GM18870 (cell line): ENCODE measurements around the gene LMTK3.

ENCODE experiments used
- ATAC-seq: cut with Tn5 transposase; IDR thresholded peaks from one replicate; pipeline ENCODE4 v1.9.1; 2021; ENCODE audit warnings: moderate library complexity; ENCODE audit not compliant: unreplicated experiment

LMTK3 gene, protein sequence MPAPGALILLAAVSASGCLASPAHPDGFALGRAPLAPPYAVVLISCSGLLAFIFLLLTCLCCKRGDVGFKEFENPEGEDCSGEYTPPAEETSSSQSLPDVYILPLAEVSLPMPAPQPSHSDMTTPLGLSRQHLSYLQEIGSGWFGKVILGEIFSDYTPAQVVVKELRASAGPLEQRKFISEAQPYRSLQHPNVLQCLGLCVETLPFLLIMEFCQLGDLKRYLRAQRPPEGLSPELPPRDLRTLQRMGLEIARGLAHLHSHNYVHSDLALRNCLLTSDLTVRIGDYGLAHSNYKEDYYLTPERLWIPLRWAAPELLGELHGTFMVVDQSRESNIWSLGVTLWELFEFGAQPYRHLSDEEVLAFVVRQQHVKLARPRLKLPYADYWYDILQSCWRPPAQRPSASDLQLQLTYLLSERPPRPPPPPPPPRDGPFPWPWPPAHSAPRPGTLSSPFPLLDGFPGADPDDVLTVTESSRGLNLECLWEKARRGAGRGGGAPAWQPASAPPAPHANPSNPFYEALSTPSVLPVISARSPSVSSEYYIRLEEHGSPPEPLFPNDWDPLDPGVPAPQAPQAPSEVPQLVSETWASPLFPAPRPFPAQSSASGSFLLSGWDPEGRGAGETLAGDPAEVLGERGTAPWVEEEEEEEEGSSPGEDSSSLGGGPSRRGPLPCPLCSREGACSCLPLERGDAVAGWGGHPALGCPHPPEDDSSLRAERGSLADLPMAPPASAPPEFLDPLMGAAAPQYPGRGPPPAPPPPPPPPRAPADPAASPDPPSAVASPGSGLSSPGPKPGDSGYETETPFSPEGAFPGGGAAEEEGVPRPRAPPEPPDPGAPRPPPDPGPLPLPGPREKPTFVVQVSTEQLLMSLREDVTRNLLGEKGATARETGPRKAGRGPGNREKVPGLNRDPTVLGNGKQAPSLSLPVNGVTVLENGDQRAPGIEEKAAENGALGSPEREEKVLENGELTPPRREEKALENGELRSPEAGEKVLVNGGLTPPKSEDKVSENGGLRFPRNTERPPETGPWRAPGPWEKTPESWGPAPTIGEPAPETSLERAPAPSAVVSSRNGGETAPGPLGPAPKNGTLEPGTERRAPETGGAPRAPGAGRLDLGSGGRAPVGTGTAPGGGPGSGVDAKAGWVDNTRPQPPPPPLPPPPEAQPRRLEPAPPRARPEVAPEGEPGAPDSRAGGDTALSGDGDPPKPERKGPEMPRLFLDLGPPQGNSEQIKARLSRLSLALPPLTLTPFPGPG (N-terminal part only)

DNA sequence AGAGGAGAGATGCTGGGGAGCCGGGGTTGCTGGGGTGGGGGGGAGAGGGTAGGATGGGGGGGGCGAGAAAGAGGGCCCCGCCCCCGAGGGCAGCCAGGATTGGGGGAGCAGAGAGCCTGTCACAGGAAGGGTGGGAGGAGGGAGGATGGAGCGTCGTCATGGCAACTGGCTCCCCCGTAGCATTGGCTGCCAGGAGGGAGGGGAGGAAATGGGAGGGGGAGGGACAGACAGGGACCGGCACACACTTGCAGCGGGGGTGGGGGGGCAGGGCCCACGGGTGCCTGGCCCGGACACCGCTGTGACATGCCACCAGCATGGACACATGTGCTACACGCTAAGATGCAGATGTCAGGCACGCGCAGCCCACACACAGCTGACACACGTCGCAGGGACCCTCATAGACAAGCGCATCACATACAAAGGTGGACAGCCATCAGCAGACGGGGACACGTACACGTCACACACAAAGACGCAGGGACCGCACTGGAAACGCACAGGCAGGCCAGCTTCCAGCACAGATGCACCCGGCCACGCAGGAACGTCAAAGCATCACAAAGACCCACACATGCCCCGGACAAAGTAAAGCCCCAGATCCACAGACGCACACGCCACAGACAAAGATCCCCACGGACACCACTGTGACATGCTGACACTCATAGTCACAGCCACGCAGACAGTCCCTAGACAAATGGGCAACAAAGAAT lies at the start of gene LMTK3:
LMTK3 (minus strand) TSS at position 36 of the 704 bp plus-strand sequence. CDS start 259 bp downstream, outside the sequence.
- no peak for ATAC-seq

DNA sequence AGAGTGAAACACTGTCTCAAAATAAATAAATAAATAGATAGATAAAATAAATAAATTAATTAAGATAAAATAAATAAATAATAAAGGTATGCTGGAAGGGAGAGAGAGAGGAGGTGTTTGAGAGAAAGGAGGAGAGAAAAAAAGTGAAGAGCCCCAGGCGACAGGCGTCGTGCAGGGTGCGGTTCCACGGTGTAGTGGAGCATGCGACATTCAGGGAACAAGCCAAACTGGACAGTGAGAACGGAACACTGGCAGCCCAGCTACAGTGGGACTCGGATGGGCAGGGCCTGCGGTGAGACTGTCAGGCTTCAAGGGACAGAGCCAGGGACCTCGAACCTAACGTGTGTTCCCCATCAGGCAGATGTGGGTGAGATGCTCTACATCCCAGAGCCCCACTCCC lies 49.8 kb upstream of the LMTK3 start:
- ATAC-seq: no peak

DNA sequence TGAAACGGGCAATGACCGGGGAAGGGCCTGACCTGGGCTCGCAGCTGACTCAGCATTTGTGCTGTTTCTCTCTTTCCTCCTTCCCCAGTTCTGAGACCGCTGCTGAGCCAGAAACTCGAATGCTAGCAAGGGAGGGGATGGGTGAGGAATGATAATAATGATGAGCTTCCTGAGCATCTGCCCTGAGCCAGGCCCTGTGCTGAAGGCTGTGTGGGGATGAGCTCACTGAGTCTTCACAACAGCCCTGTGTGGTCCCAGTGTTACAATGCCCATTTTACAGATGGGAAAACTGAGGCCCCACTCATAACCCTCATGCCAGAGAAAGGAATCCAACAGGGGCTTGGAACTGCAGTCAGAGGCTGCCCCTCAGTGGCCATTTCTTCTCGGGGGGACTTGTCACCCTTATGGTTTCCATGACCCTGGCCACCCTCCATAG lies 48.5 kb upstream of the LMTK3 start:
- no peak for ATAC-seq

DNA sequence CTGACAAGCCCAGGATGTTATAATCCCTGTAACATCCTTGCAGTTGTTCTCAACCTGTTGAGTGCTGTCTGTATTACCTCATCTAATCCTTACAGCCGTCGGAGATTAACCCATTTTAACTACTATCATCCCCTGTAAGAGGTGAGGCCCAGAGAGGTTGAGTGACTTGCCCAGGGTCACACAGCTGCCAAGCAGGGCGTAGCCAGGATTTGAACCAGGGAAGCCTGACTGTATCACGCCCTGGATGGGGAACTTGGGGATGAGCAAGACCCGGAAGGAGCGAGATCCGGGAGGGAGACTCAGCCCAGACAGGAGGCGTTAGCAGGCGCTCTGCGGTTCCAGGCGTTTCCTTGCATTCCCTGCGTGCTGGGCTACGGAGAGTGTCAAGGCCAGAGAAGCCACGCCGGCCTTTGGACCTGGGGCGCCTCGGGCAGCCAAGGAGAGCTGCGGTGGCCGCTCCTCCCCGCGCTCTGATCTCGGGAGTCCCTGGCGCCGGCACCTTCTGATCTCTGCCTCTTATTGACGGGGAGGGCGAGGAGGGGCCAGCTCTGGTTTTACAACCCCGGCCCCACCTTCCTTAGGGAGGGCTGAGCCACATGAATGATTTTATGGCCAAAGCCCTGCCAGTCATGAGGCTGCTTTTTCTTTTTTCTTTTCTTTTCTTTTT lies 46.5 kb upstream of the LMTK3 start:
- ATAC-seq: no peak

DNA sequence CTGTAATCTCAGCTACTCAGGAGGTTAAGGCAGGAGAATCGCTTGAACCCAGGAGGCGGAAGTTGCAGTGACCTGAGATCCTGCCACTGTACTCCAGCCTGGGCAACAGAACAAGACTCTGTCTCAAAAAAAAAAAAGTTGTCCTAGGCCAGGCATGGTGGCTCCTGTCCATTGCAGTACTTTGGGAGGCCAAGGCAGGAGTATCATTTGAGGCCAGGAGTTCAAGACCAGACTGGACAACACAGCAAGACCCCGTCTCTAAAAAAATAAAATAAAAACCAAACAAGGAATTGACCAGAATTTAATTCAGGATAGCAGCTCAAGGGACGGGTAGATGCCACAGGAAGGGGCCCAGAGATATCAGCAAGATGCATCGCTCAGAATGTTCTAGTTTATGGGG lies 45.2 kb upstream of the LMTK3 start:
- ATAC-seq: no peak

DNA sequence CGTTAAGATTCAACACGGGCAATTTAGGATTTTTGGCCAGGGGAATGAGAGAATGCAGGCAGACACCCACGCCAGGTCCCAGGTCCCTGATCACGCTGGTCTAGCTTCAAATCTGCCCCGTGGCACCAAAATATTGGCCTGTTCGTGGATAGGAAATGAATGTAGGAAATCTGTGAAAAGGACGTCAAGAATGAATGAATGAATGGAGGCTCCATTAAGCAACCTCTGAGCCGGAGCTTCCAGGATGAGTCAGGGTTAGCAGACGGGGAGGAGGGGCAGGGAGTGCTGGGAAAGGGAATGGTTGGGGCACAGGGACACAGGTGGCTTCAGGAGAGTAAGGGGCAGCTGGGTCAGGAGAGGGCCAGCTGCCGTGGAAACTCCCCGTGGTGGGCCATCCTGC lies 44.5 kb upstream of the LMTK3 start:
- ATAC-seq: no peak

DNA sequence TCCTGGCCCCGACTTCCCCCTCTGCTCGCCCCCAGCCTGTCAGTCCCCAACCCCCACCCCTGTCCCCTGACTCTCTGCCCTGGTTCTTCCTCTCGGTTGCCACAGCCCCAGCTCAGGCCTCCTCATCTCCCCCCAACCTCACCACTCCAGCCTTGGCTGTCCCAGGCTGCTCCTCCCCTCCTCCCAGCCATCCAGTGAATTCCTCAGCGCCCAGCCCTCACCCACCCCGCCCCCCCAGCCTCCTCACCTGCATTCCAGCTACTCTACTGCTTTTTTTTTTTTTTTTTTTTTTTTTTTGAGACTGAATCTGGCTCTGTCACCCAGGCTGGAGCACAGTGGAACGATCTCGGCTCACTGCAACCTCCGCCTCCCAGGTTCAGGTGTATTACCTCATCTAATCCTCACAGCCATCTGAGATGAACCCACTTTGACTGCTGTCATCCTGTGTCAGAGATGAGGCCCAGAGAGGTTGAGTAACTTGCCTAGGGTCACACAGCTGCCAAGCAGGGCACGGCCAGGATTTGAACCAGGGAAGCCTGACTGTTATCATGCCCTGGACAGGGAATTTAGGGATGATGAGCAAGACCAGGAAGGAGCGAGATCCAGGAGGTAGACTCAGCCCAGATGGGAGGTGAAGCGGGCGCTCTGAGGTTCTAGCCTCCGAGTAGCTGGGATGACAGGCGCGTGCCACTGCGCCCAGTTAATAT lies 42.9 kb upstream of the LMTK3 start:
- no peak for ATAC-seq

DNA sequence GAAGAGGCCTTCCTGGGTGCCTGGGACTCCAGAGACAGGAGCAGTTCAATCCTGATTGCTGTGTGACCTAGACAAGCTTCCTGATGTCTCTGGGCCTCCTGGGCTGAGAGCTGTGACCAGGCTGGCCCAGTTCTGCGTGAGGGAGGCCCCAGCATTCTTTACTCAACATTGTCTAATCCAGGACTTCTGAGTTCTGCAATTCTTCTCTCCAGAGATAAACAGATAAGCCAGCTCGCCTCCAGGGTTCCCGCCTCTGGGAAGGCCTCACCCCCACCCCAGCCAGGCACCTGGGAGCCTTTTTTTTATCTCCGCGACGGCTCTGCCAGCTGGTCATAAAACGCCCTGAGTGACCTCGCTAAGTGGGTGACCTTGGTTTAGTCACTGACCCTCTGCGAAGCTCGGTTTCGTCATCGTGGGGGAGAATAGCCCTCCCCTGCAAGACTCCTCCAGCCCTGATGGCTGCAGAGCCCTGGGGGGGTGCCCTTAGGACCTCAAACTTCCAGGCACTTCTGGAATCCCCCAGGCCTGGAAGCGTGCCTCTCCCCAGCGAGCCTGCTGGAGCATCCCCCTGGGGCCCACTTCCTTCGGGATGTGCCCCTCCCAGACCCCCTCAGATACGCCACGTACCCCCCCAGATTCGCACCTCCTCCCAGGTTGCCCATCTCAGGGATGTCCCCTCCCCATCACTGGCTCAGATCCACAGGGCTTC lies 42.2 kb upstream of the LMTK3 start:
- ATAC-seq: no peak

DNA sequence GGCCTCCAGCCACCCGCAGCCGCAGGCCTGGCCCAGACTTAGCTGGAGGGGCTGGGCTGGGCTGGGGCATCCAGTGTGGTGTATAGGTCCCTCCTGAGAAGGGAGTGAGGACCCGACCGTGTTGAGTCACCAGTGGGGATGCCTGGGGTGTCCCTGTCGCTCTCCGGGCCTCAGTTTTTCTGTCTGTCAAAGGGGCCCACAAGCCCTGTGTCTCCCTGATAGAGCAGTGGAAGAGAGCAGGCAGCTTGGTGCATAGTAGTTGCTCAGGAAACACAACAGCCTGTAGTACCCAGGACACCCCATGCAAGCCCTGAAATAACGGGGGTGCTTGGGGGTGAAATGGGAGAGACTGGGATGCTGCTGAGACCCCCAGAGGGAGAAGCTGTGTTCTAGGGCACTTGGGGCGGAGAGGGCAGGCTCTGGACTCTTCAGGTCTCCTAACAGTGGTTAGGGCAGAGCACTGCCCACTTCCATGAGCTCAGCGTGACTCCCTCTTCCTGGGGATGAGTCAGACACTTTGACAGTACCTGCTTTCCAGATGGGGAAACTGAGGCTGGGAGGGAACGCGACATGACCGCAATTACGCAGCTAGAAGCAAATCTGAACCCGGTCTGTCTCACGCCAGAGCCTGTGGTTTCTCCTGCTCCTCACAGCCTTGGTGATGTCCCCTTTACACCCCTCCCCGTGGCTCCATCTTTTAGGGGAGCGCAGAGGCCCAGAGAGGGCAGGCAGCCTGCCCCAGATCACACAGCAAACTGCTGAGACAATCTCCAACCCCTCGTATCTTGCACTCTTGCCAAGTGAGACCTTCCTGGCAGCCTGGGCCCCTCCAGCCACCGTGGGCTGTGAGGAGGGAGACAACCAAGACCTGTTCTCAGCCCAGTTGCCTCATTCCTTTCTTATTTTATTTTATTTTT lies 41.0 kb upstream of the LMTK3 start:
- no peak for ATAC-seq

DNA sequence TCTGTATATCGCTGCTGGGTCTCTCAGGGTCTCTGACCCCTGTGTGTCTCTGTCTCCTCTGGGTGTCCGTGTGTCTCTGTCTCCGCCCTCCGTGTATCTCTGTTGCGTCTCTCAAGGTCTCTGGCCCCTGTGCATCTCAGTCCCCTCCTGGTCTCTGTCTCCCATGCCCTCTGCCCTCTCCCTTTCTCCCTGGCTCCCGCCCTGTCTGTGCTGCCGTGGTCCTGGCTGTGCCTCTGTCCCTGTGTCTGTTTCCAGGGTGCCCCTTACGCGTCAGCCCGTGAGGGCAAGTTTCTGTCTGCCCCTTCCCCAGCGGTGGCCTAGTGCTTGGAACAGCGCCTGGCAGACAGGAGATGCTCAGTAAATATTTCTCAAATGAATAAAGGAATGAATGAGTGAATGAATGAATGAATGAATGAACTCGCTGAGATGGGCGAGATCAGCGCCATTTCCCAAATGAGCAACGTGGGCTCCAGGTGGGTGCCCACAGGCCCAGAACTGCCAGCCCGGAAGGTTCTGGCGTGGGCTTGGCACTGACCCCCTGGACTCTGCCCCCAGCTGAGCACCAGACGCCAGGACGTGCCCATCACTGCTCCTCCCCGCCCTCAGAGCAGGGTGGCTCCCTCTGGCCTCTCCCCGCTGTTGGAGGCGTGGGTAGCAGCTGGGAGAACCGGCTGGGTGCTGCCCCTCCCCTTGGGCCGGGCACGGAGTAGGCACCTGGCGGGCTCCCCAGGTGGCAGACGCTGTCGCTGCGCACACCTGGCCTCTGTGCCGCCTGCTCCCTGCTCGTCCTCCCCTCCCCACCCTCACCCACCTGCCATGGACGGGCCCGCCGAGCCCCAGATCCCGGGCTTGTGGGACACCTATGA lies 40.0 kb upstream of the LMTK3 start, which contains the start of gene SULT2B1:
SULT2B1 (plus strand) TSS at position 736 of the 866 bp plus-strand sequence; CDS start at position 817, 81 bp downstream.
- ATAC-seq: no peak

DNA sequence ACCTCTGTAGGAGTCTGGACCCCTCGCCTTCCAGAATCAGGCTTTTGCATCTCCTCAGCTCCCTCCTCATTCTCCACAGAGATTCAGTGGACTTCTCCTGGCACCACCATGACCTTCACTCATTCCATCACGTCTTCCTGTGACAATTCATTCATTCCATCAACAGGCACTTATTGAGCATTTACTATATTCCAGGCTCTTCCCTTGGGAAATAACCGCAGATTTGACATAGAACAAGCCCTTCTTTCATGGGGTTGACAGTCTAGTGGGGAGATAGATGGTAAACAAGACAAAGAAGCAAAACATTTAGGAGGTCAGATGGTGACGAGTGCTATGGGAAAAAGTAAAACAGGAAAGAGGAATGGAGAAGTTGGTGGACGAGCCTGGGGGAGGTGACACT lies 37.7 kb upstream of the LMTK3 start:
- no peak for ATAC-seq

DNA sequence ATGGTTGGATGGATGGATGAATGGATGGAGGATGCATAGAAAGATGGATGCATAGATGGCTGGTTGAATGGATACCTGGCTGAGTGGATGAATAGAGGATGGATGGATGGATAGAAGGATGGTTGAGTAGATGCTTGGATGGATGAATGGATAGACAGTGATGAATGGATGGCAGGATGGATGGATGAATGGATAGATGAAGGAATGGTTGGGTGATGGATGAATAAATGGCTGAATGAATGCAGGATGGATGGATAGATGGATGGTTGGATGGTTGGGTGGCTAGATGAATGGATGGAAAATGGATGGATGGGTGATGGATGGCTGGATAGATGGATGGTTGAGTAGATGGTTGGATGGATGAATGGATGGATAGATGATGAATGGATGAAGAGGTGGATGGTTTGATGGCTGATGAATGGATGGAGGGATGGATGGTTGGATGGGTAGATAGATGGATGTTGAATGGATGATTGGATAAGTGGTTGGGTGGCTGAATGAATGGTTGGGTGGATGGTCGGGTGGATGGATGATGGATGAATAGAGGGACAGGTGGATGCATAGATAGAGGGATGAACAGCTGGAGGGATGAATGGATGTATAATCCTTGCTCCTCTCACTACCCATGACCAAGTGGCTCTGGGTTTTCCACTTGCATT lies 36.7 kb upstream of the LMTK3 start:
- no peak for ATAC-seq

DNA sequence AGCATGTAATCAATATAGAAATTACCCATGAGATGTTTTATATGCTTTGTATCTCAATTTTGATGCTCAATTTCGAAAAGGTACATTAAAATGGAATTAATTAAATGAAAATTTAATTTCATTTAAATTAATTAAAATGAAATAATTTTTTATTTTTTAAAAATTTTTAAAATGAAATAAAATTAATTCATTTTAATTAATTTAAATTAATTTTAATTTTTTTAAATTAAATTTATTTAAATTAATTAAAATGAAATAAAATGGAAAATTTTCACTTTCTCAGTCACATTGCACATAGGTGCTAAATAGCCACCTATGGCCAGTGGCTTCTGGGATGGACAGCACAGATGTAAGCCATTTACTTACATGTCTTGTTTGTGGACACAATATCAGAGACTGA lies 36.1 kb upstream of the LMTK3 start:
- ATAC-seq: no peak

DNA sequence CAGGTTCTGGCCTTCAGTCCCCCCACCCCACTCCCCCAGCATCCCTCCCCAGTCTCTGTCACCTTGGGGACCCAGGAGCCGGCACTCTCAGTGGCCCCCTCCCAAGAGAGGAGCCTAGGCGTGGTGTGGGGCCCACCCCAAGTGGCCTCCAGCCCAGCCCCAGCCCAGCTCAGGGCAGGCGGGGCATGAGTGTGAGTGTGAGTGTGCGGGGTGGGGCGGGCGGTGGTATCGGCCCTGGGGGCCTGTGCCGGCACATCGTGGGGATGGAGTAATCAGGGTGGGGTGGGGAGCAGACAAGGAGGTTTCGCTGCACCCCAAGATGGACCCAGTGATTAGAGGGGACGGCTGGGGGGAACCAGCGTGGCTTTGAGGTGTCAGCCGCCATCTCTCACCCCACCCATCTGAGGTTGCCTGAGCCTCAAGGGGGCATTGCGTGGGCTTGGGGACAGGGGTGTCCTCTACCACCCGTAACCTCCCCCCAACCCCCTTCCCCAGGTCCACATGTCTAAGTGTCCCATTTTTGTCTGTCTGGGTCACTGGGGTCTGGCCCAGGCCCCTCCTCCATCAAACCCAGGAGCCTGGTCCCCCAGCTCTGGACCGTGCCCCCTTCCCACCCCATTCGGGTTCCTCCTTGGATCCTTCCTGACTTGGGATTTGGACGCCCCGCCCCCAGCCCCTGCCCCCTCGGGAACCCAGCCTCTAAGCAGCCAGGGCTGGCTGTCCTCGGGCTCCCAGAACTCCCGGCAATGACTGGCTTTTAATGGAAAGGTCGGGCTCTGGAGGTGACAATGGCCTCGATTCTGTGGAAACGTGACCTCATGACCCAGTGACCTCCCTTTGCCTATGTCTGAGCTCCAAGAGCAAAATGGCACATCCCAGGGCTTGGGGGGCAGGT lies 33.5 kb upstream of the LMTK3 start:
- ATAC-seq: no peak

DNA sequence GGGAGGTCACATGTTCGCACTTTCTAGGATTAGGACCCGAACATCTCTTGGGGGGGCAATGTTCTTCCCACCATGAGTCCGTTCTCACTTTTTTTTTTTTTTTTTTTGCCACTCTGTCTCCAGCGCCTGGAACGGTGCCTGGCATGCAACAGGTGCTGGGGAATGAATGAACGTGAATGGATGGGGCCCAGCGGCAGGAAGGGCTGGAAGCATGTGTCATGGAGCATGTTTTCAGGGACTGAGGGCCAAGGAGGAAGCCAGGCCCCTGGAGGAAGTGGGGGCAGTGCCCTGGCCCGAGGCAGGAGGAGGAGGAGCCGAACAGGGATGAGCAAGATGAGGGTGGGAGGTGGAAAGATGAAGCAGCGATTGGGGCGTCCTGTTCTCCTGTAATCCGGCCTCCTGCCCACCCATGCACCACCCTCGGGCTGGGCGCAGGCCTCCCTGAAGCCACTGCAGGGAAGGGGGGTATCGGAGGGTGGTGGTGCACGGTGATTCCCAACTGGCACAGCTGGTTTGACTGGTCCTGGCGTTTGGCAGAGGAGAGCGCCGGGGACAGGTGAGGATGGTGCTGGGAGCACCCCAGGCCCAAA lies 31.6 kb upstream of the LMTK3 start:
- ATAC-seq: no peak
